IMR-90 (cell line): Measurements from ENCODE around the gene KIFC3. TPM values are rescaled to one million over a fixed set of nuclear protein-coding genes. Genes with fewer than 3 reads are reported as not detected.
A peak's percentile ranks its signal among the peaks of the same experiment; 100 is the strongest.

Experiments
- ATAC-seq: fragments of 200-7000 bp; cut with Tn5 transposase; 2 replicates; pipeline ENCODE4 v1.9.1; 2020; ENCODE audit warnings: low read depth, mild to moderate bottlenecking, moderate library complexity
- BruUV-seq: library from RNA; stranded (reverse); fragments of 400-500 nt; replicated peaks from 2 replicates; lab custom pipeline; 2021; lab: Mats Ljungman, UMichigan
- CTCF ChIA-PET: fragments of 300-600 bp; formaldehyde crosslinking; extraction: SDS; loops from one replicate; lab custom pipeline; 2021; ENCODE audit warnings: antibody characterized with exemption; lab: Yijun Ruan, JAX
- POLR2A ChIA-PET: fragments of 300-600 bp; sonication (Branson Sonifier 250); formaldehyde crosslinking; loops from one replicate; lab custom pipeline; 2022; ENCODE audit warnings: antibody characterized with exemption; ENCODE audit not compliant: unreplicated experiment; lab: Charles Lee
- DNase-seq: peaks from one replicate; pipeline ENCODE4 v3.0.0; 2013
- H2AFZ ChIP-seq: replicated peaks from 2 replicates; pipeline ENCODE3; 2013; ENCODE audit warnings: low read length, mild to moderate bottlenecking; ENCODE audit not compliant: poor library complexity
- H2AK5ac ChIP-seq: 2 replicates; pipeline ENCODE4 v1.6.1; 2013; ENCODE audit warnings: low read depth, low read length, inconsistent platforms
- H2AK9ac ChIP-seq: replicated peaks from 2 replicates; pipeline ENCODE3; 2013; ENCODE audit warnings: mild to moderate bottlenecking, low read depth, low read length, moderate library complexity; ENCODE audit not compliant: poor library complexity
- H2BK120ac ChIP-seq: 2 replicates; pipeline ENCODE4 v1.6.1; 2013; ENCODE audit warnings: low read depth, low read length, inconsistent platforms
- H2BK15ac ChIP-seq: 3 replicates; pipeline ENCODE4 v1.6.1; 2013; ENCODE audit warnings: low read depth, low read length, inconsistent platforms
- H2BK20ac ChIP-seq: 2 replicates; pipeline ENCODE4 v1.6.1; 2013; ENCODE audit warnings: low read depth, mild to moderate bottlenecking, inconsistent platforms, low read length, moderate library complexity
- H2BK5ac ChIP-seq: 2 replicates; pipeline ENCODE4 v1.6.1; 2013; ENCODE audit warnings: mild to moderate bottlenecking, low read depth, low read length, inconsistent platforms; ENCODE audit not compliant: poor library complexity, severe bottlenecking
- H3K14ac ChIP-seq: replicated peaks from 2 replicates; pipeline ENCODE4 v1.6.1; 2013; ENCODE audit warnings: low read depth, low read length, inconsistent platforms
- H3K18ac ChIP-seq: 2 replicates; pipeline ENCODE4 v1.6.1; 2013; ENCODE audit warnings: low read depth, low read length, control low read depth
- H3K23ac ChIP-seq: 2 replicates; pipeline ENCODE4 v1.6.1; 2013; ENCODE audit warnings: low read depth, low read length, inconsistent platforms
- H3K27ac ChIP-seq: 2 replicates; pipeline ENCODE4 v1.5.1; 2013; ENCODE audit warnings: mild to moderate bottlenecking, control low read depth, low read length; ENCODE audit not compliant: insufficient read depth
- H3K27me3 ChIP-seq: 2 replicates; pipeline ENCODE4 v1.6.1; 2013; ENCODE audit warnings: low read length; ENCODE audit not compliant: control insufficient read depth, insufficient read depth
- H3K36me3 ChIP-seq: 2 replicates; pipeline ENCODE4 v1.6.1; 2013; ENCODE audit warnings: low read length, mixed read lengths; ENCODE audit not compliant: control insufficient read depth, insufficient read depth
- H3K4ac ChIP-seq: 2 replicates; pipeline ENCODE4 v1.6.1; 2013; ENCODE audit warnings: low read depth, low read length, inconsistent platforms
- H3K4me1 ChIP-seq: 2 replicates; pipeline ENCODE4 v1.6.1; 2013; ENCODE audit warnings: low read length, mixed read lengths; ENCODE audit not compliant: control insufficient read depth, insufficient read depth
- H3K4me2 ChIP-seq: 2 replicates; pipeline ENCODE4 v1.6.1; 2013; ENCODE audit warnings: low read depth, mild to moderate bottlenecking, control low read depth, low read length, moderate library complexity
- H3K4me3 ChIP-seq: 2 replicates; pipeline ENCODE4 v1.5.1; 2013; ENCODE audit warnings: low read depth, mild to moderate bottlenecking, control low read depth, low read length, moderate library complexity; ENCODE audit not compliant: insufficient read depth
- H3K56ac ChIP-seq: 2 replicates; pipeline ENCODE4 v1.6.1; 2013; ENCODE audit warnings: low read length, inconsistent platforms; ENCODE audit not compliant: insufficient read depth; ENCODE audit errors: extremely low read depth
- H3K79me1 ChIP-seq, 2 experiments: 2 replicates each; pipeline ENCODE4 v1.6.1; 2013; ENCODE audit warnings: low read length in 2 of 2, inconsistent platforms in 1 of 2, low read depth in 1 of 2
- H3K9ac ChIP-seq: 2 replicates; pipeline ENCODE4 v1.6.1; 2013; ENCODE audit warnings: low read depth, low read length, control low read depth
- H3K9me1 ChIP-seq: 2 replicates; pipeline ENCODE4 v1.6.1; 2013; ENCODE audit warnings: low read length, inconsistent platforms; ENCODE audit not compliant: insufficient read depth
- H3K9me3 ChIP-seq: 2 replicates; pipeline ENCODE4 v1.6.1; 2013; ENCODE audit warnings: low read length; ENCODE audit not compliant: control insufficient read depth, insufficient read depth
- H4K20me1 ChIP-seq: 2 replicates; pipeline ENCODE4 v1.6.1; 2013; ENCODE audit warnings: low read length, inconsistent platforms; ENCODE audit not compliant: insufficient read depth
- H4K5ac ChIP-seq: 2 replicates; pipeline ENCODE4 v1.6.1; 2013; ENCODE audit warnings: mild to moderate bottlenecking, low read depth, low read length, control low read depth
- H4K8ac ChIP-seq, 2 experiments: 2 replicates each; pipeline ENCODE4 v1.6.1; 2013; ENCODE audit warnings: low read depth in 2 of 2, low read length in 2 of 2, control low read depth in 1 of 2, inconsistent platforms in 1 of 2
- H4K91ac ChIP-seq: 2 replicates; pipeline ENCODE4 v1.6.1; 2013; ENCODE audit warnings: low read depth, low read length, inconsistent platforms; ENCODE audit not compliant: insufficient read depth
- CEBPB ChIP-seq: IDR thresholded peaks from 2 replicates; pipeline ENCODE4 v1.6.1; 2012; ENCODE audit warnings: low read depth, low read length, improper control_type of control experiment
- FOS ChIP-seq: fragments of 150-350 bp; IDR thresholded peaks from 2 replicates; pipeline ENCODE4 v1.6.1; 2016; ENCODE audit warnings: low read depth, low read length
- WGBS, 2 experiments: methylation state at CpG; one replicate each; pipeline versions ENCODE4 v1.1.5 to v1.1.7; 2013; ENCODE audit warnings: missing lambda C conversion rate in 2 of 2; ENCODE audit not compliant: insufficient read length in 1 of 2; ENCODE audit errors: extremely low coverage in 2 of 2; 5-methylcytosine and 5-hydroxymethylcytosine counted together
- dilution Hi-C: fragments of 300-500 bp; cut with HindIII; formaldehyde crosslinking; loops from one replicate; pipeline ENCODE4 v1.14.3; 2018; ENCODE audit warnings: low sequenced_read_pairs; ENCODE audit not compliant: unreplicated experiment
- in situ Hi-C: fragments of 300-500 bp; cut with MboI; formaldehyde crosslinking; loops from 3 replicates; pipeline ENCODE4 v1.14.3; 2019; ENCODE audit warnings: low sequenced_read_pairs, inconsistent platforms, mixed read lengths
- intact Hi-C: fragments of 100-400 bp; cut with micrococcal nuclease; formaldehyde crosslinking; loops from 2 replicates; pipeline ENCODE4 v1.10.0; 2022
- polyA plus RNA-seq, 3 experiments: library from polyadenylated mRNA; depleted of rRNA; stranded (reverse); fragments of >200 nt; gene quantifications; 2 replicates each; pipeline ENCODE4 v1.2.3, GENCODE V29; 2012; ENCODE audit warnings: low replicate concordance in 1 of 3
- total RNA-seq: library from RNA; depleted of rRNA; stranded (reverse); fragments of >200 nt; gene quantifications from 2 replicates; pipeline ENCODE4 v1.2.3, GENCODE V29; 2012

Gene KIFC3
- total and polyA plus RNA-seq, 2 of the 4 experiments (the other 2 are of a cell fraction): 48.6 to 62.5 TPM

DNA sequence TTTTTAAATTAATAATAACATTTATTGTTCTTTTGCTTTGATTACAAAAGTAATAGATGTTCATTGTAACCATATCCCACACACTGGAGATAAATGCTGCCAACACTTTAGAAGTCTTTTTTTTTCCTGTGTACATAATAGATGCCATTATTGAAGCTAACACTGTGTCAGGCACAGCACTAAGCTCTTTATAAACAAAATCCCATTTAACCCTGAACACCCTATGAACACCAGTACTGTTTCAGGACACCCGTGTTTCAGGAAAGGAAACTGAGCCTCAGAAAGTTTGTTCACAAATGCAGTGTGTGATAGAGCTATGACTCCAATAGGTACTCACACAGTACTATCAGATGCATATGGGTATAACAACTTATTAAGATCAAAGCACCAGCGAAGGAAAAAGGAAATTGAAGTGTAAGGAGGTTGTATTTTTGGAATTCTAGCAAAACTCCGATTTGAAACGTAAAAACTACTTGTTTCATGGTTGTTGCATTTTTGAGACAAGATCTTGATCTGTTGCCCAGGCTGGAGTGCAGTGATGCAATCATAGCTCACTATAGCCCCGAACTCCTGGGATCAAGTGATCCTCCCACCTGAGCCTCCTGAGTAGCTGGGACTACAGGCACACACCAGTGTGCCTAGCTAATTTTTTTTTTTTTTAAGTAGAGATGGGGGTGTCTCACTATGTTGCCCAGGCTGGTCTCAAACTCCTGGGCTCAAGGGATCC lies 2.0 kb upstream of the KIFC3 start:
- H3K27me3 ChIP-seq: no peaks in the 10 kb centered on the region
- H3K4ac ChIP-seq: peak overlapping the region; percentile 93; the same call in 1 of the 2 replicates
- peaks cover 15% of the 10 kb centered on the region for H4K20me1 ChIP-seq
- H2BK15ac ChIP-seq: peak overlapping the region; percentile 18; the same call in 1 of the 3 replicates
- ATAC-seq (no peak), DNase-seq (no peak)
- peaks cover 37% of the 10 kb centered on the region for H3K4me1 ChIP-seq
- H3K18ac ChIP-seq: peak overlapping the region; percentile 40; the same call in 1 of the 2 replicates
- H3K9me3 ChIP-seq: no peaks in the 10 kb centered on the region
- H2AFZ ChIP-seq: no peak overlapping the region
- peaks cover 7 to 32% of the 10 kb centered on the region in 2 experiments for H3K79me1 ChIP-seq
- H3K56ac ChIP-seq: 0 out of 2 replicates have a peak overlapping the region, but pooled peaks have one; percentile 76
- TF ChIP-seq CEBPB (peak; percentile 69), FOS (no peak)
- dilution Hi-C loops: no loop called here
- H3K9me1 ChIP-seq: peaks cover 32% of the 10 kb centered on the region
- BruUV-seq: no TSS peak
- no CpG with 5 or more reads among the region's 5 CpGs for WGBS, 2 experiments
- H3K4me2 ChIP-seq: no peak overlapping the region
- no peak overlapping the region for H2AK9ac ChIP-seq
- H4K91ac ChIP-seq: peak overlapping the region; percentile 3; the same call in 1 of the 2 replicates
- peak overlapping the region; percentile 90 for H2BK120ac ChIP-seq
- H3K27ac ChIP-seq: no peak overlapping the region; the same call in 1 of the 2 replicates
- H2BK5ac ChIP-seq: peak overlapping the region; percentile 89
- H4K5ac ChIP-seq: peak overlapping the region; percentile 27; the same call in 1 of the 2 replicates
- H2BK20ac ChIP-seq: peak overlapping the region; percentile 48; the same call in 1 of the 2 replicates
- no peak overlapping the region for H3K9ac ChIP-seq
- H3K36me3 ChIP-seq: peaks cover 2% of the 10 kb centered on the region; the same call in 1 of the 2 replicates
- H2AK5ac ChIP-seq: 0 out of 2 replicates have a peak overlapping the region, but pooled peaks have one; percentile 57
- intact Hi-C loops: loop anchor here (5.0 kb wide), 1 partner anchor 88 kb away; no protein-coding TSS in a partner anchor
- POLR2A ChIA-PET: no interaction called here
- peak overlapping the region; percentile 43; the same call in 1 of the 2 replicates for H3K14ac ChIP-seq
- H4K8ac ChIP-seq: peak overlapping the region in 1 of 2 experiments; percentile 74; a peak in 1 of 4 replicates
- CTCF ChIA-PET: interaction anchor here (0.6 to 1.0 kb wide), 2 partner anchors 18 to 47 kb away, joined by 3 read pairs; no protein-coding TSS in a partner anchor
- in situ Hi-C loops: no loop called here
- peak overlapping the region; percentile 7; the same call in 1 of the 2 replicates for H3K23ac ChIP-seq
- H3K4me3 ChIP-seq: no peak overlapping the region
